HEK293 (cell line): ENCODE data around the gene PPP1R1A.

Source experiments
- YY1 ChIP-seq: fragments of 450-650 bp; formaldehyde crosslinking; IDR thresholded peaks from 2 replicates; pipeline ENCODE4 v1.5.1; 2018; ENCODE audit warnings: missing biosample characterization, missing genetic modification characterization
- ZFHX2 ChIP-seq: fragments of 450-650 bp; formaldehyde crosslinking; conservative IDR thresholded peaks from 2 replicates; pipeline ENCODE4 v1.5.1; 2016; ENCODE audit warnings: missing biosample characterization, missing genetic modification characterization
- ZNF121 ChIP-seq: fragments of 450-650 bp; formaldehyde crosslinking; IDR thresholded peaks from 2 replicates; pipeline ENCODE4 v1.5.1; 2016; ENCODE audit warnings: missing biosample characterization, missing genetic modification characterization
- ZNF366 ChIP-seq: fragments of 450-650 bp; formaldehyde crosslinking; conservative IDR thresholded peaks from 2 replicates; pipeline ENCODE4 v1.5.1; 2016; ENCODE audit warnings: missing biosample characterization, missing genetic modification characterization
- ZNF571 ChIP-seq: fragments of 450-650 bp; formaldehyde crosslinking; IDR thresholded peaks from 2 replicates; pipeline ENCODE4 v1.5.0; 2017; ENCODE audit warnings: missing biosample characterization, missing genetic modification characterization
- ZNF785 ChIP-seq: fragments of 450-650 bp; formaldehyde crosslinking; IDR thresholded peaks from 2 replicates; pipeline ENCODE4 v1.5.1; 2016; ENCODE audit warnings: missing biosample characterization, missing genetic modification characterization
- ZNF830 ChIP-seq: fragments of 450-650 bp; IDR thresholded peaks from 2 replicates; pipeline ENCODE4 v1.5.0; 2018; ENCODE audit warnings: missing biosample characterization, missing genetic modification characterization, low read depth, mild to moderate bottlenecking, moderate library complexity
- TF ChIP-seq, protein P1 (sequence below): fragments of 450-650 bp; formaldehyde crosslinking; IDR thresholded peaks from 2 replicates; pipeline ENCODE4 v1.5.1; 2016; ENCODE audit warnings: missing biosample characterization, missing genetic modification characterization

GRCh38 chr12:54581412-54581811 is 7.0 kb downstream of the PPP1R1A start:
- TF ChIP-seq ZNF366 (tag by site-specific recombination) (no peak), ZNF121 (tag by site-specific recombination) (no peak), ZFHX2 (no peak), YY1 (tag by site-specific recombination) (no peak), ZNF571 (tag by site-specific recombination) (no peak), ZNF830 (tag by site-specific recombination) (no peak), ZNF785 (no peak)
- TF ChIP-seq, protein P1, sequence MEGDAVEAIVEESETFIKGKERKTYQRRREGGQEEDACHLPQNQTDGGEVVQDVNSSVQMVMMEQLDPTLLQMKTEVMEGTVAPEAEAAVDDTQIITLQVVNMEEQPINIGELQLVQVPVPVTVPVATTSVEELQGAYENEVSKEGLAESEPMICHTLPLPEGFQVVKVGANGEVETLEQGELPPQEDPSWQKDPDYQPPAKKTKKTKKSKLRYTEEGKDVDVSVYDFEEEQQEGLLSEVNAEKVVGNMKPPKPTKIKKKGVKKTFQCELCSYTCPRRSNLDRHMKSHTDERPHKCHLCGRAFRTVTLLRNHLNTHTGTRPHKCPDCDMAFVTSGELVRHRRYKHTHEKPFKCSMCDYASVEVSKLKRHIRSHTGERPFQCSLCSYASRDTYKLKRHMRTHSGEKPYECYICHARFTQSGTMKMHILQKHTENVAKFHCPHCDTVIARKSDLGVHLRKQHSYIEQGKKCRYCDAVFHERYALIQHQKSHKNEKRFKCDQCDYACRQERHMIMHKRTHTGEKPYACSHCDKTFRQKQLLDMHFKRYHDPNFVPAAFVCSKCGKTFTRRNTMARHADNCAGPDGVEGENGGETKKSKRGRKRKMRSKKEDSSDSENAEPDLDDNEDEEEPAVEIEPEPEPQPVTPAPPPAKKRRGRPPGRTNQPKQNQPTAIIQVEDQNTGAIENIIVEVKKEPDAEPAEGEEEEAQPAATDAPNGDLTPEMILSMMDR (tag by site-specific recombination), result no peak
